GM18861 (cell line): Measurements from ENCODE around the gene CNKSR1.

ENCODE experiments used
- ATAC-seq: cut with Tn5 transposase; IDR thresholded peaks from one replicate; pipeline ENCODE4 v1.9.1; 2021; ENCODE audit not compliant: unreplicated experiment

Gene CNKSR1

DNA sequence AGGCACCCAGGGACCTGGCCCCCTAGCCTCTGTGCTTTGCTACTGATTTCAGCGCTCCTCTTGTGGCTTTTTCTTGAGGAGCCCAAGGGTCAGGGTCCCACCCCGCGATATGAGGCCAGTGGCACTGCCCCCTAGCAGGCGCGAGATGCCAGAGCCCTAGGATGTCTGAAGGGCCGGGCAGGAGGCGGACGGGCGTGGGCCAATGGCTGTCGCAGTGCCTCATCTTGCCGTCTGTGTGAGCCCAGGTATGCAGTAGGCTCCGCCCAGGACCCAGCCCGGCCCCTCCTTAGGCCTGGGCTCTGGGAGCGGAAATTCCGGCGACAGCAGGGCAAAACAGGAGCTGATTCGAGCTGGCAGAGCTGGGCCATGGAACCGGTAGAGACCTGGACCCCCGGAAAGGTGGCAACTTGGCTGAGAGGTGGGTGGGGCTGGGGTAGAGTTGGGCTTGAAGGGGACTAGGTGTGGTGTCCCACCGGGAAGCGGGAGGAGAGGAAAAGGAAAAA, at the start of gene CNKSR1:
Gene CNKSR1 (plus strand): TSS at position 310 of the 503 bp plus-strand sequence. CDS start 57 bp downstream, at position 367.
- no peak for ATAC-seq

- ATAC-seq = no peak
Observed at GRCh38 chr1:26129778-26130177, 47.5 kb upstream of the CNKSR1 start.

DNA sequence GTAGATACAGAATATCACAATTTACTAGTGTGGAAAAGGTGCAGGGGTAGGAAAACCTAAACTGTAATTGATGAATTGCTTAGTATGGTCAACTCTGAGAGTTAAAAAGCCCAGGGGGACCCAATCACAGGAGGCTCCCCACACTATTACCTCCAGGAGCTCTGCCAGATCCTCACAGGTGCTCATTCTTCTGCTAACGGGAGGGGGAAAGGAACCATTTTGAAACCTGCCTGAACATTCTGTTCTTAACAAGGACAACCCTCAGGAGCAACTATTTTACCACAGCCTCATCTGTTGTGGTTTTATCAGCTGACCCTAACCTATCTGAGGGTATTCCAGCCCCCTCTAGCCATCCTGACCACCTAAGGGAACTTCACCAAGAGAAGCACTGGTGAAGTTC, 46.6 kb upstream of the CNKSR1 start:
- ATAC-seq = no peak

DNA sequence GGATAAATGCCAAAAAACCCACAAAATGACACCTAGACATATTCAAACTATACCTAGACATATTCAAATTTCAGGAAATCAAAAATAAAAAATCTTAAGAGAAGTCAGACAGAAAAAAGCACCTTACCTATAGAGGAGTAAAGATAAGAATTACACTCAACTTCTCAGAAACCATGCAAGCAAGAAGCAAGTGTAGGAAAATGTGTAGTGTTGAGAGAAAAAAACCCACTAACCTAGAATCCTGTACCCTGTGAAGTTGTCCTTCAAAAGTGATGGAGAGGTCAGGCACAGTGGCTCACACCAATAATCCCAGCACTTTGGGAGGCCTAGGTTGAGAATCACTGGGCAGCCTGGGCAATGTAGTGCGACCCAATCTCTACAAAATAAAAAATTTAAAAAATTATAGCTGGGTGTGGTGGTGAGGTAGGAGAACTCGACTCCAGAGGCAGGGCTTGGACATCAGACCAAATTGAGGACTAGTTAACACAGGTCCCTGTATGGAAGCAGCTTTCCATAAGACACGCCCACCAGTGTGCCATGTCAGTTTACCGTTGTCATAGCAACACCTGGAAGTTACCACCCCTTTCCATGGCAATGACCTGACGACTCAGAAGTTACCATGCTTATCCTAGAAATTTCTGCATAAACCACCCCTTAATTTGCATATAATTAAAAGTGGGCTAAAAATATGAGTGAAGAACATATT, 45.0 kb upstream of the CNKSR1 start:
- ATAC-seq = no peak

- no peak for ATAC-seq
Observed at GRCh38 chr1:26132834-26133167, 44.5 kb upstream of the CNKSR1 start.

DNA sequence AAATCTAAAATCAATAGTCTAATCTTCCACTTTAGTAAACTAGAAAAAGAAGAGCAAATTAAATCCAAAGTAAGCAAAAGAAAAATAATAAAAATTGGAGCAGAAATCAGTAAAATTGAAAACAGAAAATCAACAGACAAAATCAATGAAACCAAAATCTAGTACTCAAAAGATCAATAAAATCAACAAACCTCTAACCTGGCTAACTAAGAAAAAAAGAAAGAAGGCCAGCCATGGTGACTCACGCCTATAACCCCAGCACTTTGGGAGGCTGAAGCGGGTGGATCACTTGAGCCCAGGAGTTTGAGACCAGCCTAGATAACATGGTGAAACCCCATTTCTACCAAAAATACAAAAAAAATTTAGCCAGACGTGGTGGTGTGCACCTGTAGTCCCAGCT, 42.8 kb upstream of the CNKSR1 start:
- ATAC-seq = no peak

- ATAC-seq = no peak
Observed at GRCh38 chr1:26138974-26139558, 38.2 kb upstream of the CNKSR1 start.

DNA sequence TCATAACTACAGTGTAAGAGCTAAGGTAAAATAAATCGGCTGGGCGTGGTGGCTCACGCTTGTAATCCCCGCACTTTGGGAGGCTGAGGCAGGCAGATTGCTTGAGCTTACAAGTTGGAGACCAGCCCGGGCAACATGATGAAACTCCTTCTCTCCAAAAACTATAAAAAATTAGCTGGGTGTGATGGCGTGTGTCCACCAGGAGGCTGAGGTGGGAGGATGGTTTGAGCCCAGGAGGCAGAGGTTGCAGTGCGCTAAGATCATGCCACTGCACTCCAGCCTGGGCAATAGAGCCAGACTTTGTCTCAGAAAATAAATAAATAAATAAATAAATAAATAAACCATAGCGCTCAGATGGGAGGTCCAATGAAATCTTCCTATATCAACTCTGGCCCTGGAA, 35.1 kb upstream of the CNKSR1 start:
- no peak for ATAC-seq

DNA sequence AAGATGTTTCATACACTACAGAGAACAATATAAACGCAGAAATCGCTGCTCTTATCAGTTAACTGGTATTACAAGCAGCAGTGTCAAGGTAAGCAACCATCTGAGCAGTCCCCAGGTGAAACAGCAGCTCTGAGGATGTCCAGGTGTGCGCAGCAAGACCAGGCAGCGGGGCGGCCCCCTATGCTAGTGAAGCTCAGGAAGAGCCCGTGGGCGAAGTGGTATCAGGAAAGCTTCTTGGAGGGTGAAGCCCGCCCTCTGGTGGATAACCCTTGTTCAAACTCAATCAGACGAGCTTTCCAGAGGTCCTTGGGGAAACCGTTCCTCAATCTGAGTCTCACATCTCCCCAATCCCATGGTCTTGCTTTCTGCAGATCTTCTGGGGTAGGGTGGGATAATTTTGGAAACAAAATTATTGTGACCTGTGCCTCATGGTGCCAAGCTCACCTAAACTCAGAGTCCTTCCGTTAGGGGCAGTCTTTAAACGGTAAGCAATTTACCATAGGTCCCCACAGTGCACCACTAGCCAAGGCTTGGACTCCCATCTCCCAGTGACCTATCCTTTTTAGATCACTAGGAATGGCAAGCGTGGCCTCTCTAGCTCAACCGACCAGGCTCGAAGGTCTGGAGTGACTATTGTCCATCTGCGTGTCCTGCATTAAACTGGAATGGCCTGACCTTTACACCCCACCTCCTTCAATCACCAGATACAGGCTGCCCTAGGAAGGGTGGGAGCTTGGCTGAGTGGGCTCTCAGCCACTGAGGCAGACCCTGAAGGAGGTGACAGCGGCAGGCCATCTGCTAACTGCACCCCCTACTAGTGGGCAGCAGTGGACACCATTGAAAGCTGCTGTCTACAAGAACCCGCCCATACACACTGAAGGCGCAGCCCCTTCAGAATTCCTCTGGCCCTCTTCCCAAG, 32.0 kb upstream of the CNKSR1 start:
- ATAC-seq = no peak

DNA sequence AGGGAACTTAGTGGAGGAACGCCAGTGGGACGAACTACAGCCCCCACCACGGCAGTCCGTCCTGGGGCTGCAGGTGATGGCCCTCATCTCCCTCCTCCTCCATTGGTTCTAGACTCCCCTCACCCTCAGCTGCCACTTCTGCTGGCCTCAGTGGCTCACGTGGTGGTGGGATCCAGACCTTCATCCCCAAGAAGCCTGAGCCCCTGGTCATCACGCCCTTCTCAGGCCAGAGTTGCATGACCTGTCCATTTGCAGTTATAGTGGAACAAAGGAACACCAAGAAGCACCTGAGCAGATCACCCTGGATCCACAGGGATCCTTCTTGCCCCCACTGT, 31.4 kb upstream of the CNKSR1 start:
- ATAC-seq = no peak

GRCh38 chr1:26148887-26149286, 28.4 kb upstream of the CNKSR1 start:
- ATAC-seq = no peak

DNA sequence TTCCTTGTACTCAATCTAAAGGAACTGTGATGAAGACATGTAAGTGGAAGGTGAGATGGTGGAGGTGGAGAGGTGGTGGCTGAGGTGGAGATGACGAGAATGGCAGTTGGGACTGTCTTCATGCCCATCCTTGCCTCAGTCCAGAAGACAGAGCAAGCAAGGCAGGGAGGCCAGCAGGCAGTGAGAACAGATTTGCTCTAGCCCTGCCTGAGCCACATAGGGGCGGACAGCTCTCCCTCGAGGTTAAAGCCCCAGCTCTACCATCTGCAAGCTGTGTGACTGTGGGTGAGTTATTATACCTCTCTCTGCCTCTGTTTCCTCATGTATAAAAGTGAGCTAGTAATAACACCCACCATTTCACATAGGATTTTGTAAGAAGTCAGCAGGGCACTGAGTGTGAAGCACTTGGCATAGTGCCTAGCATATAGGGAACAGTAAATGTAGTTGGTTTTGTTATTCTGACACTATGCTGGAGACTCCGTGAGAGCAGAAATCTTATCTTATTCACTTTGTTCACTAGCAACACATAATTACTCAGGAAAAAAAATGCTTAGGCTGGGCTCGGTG, 23.2 kb upstream of the CNKSR1 start:
- ATAC-seq = no peak

DNA sequence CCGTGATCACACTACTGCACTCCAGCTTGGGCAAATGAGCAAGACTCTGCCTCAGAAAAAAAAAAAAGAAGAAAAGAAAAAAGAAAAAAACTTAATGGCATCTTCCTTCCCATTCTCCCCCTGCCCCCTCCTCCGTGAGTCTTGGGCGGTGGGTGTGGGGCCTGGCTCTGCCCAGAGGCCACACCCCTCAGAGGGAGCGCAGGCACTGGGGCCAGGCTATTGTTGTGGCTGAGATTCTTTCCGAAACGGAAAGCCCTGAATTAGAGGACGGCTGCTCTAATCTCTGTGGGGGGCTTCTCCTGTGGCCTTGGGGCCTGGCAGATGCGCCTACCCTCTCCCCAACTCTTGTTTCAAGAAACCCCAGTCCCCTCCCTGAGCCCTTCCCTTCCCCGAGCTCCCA, 22.5 kb upstream of the CNKSR1 start:
- no peak for ATAC-seq

GRCh38 chr1:26155370-26156284, 21.7 kb upstream of the CNKSR1 start:
- no peak for ATAC-seq

DNA sequence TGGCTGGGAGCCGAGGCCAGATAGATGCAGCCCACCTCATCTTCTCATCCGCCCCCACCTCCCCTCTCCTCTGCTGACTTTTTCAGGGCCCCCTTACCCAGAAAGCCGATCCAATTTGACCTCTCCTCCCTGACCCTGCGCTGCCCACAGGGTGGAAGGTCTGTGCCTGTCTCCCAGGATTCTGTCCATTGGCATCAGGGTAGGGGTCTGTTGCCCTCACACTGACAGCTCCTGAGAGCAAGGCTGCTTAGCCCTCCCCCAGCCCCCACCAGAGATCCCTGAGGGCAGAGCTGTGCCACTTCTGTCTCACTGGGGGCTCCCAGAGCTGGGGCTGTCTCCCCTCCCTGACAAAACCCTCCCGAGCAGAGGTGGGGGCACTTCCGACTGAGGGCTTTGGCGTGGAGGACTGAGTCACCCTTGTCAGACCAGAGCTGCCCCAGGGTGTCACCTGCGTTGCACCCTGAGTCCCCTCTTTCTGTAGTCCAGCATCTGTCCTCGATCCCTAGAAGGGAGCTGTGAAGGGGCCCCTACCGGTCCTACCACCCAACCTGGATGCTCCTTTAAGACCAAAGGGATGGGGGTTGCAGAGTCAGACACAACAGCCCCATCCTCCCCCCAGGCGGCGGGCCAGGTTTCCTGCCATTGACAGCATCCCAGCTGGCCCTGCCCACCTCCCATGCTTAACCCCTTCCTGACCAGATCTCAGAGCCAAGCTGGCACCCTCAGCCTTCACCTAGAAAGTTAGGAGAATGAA, 20.8 kb upstream of the CNKSR1 start:
- ATAC-seq = no peak

GRCh38 chr1:26158271-26158907, 18.9 kb upstream of the CNKSR1 start:
- no peak for ATAC-seq

GRCh38 chr1:26158908-26159742, 18.2 kb upstream of the CNKSR1 start, which contains the start of gene FAM110D:
TSS of gene FAM110D (plus strand) at chr1:26159079. CDS start at chr1:26161292, 2,213 bp downstream.
- ATAC-seq = no peak

DNA sequence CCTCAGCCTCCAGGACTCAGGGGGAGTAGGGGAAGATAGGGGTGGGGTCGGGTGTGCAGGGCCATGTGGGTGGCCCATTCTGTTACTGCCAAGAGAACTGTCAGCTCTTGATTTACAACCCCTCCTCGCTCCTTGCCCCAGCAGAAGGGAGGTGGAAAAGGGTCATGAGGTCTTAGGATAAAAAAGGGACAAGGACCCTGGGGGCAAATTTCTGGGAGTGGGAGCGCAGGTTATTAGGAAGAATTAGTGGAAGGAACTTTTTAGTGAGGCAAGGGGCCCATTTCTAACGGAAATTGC, 17.6 kb upstream of the CNKSR1 start:
- ATAC-seq = no peak
